Urinary bladder (tissue), 4 donors: ENCODE results near the gene UBASH3B. TPM values are rescaled to one million over a fixed set of nuclear protein-coding genes. Genes with fewer than 3 reads are reported as not detected.

ENCODE experiments used
- DNase-seq: peaks from one replicate; pipeline ENCODE4 v3.0.0-alpha.2; 2015; ENCODE audit errors: extremely low spot score
- H3K27ac ChIP-seq: one replicate; pipeline ENCODE4 v1.5.1; 2013; ENCODE audit warnings: low read depth, mild to moderate bottlenecking, moderate library complexity
- H3K36me3 ChIP-seq: one replicate; pipeline ENCODE4 v1.6.1; 2013; ENCODE audit warnings: mild to moderate bottlenecking, moderate library complexity; ENCODE audit not compliant: insufficient read depth
- H3K4me1 ChIP-seq: one replicate; pipeline ENCODE4 v1.6.1; 2013; ENCODE audit warnings: mild to moderate bottlenecking, moderate library complexity; ENCODE audit not compliant: insufficient read depth
- H3K4me3 ChIP-seq: one replicate; pipeline ENCODE4 v1.5.1; 2013; ENCODE audit warnings: low read depth, low read length
- WGBS: extraction: QIAGEN DNeasy Blood & Tissue Kit; methylation state at CpG from one replicate; pipeline ENCODE4 v1.1.7; 2013; 5-methylcytosine and 5-hydroxymethylcytosine counted together
- polyA plus RNA-seq: library from polyadenylated mRNA; stranded (reverse); fragments of 200-250 nt; gene quantifications from one replicate; pipeline ENCODE4 v1.2.3, GENCODE V29; 2013
- total RNA-seq: library from RNA; depleted of rRNA; stranded (reverse); fragments of >200 nt; gene quantifications from one replicate; pipeline ENCODE4 v1.2.3, GENCODE V29; 2014
- donor health status: healthy with polysubstance abuse.
- donor health status: healthy.

UBASH3B gene
- total and polyA plus RNA-seq, 2 donors = 1.6 to 11.4 TPM

GRCh38 chr11:122632181-122632824, 23.2 kb upstream of the UBASH3B start:
- Histone ChIP-seq H3K36me3 (no peaks in the 10 kb centered on the region), H3K4me3 (no peak overlapping the region), H3K27ac (no peak overlapping the region), H3K4me1 (no peaks in the 10 kb centered on the region)
- 53% methylated on average over 11 of the region's 11 CpGs for WGBS
- no peak for DNase-seq

GRCh38 chr11:122633219-122633829, 22.2 kb upstream of the UBASH3B start:
- DNase-seq = no peak
- Histone ChIP-seq H3K27ac (no peak overlapping the region), H3K4me3 (no peak overlapping the region), H3K4me1 (no peaks in the 10 kb centered on the region), H3K36me3 (no peaks in the 10 kb centered on the region)
- WGBS = 63% methylated on average over 8 of the region's 8 CpGs

- no peak for DNase-seq
Measured at GRCh38 chr11:122634501-122634900, 21.0 kb upstream of the UBASH3B start.

GRCh38 chr11:122637541-122637940, 18.0 kb upstream of the UBASH3B start:
- 65% methylated on average over 6 of the region's 6 CpGs for WGBS

More at GRCh38 chr11:122634501-122634900, 21.0 kb upstream of the UBASH3B start:
- WGBS = 48% methylated on average over 8 of the region's 8 CpGs
- Histone ChIP-seq H3K36me3 (no peaks in the 10 kb centered on the region), H3K27ac (no peak overlapping the region), H3K4me3 (no peak overlapping the region), H3K4me1 (no peaks in the 10 kb centered on the region)

GRCh38 chr11:122642472-122642922, 13.0 kb upstream of the UBASH3B start:
- no peaks in the 10 kb centered on the region for H3K36me3 ChIP-seq
- 36% methylated on average over 4 of the region's 4 CpGs for WGBS
- H3K27ac ChIP-seq = no peak overlapping the region
- DNase-seq = no peak
- no peaks in the 10 kb centered on the region for H3K4me1 ChIP-seq
- no peak overlapping the region for H3K4me3 ChIP-seq

More at GRCh38 chr11:122637541-122637940, 18.0 kb upstream of the UBASH3B start:
- Histone ChIP-seq H3K27ac (no peak overlapping the region), H3K4me3 (no peak overlapping the region), H3K4me1 (no peaks in the 10 kb centered on the region), H3K36me3 (no peaks in the 10 kb centered on the region)
- DNase-seq = no peak

- DNase-seq = no peak
- H3K4me1 ChIP-seq = no peaks in the 10 kb centered on the region
- 57% methylated on average over 6 of the region's 6 CpGs for WGBS
- no peak overlapping the region for H3K27ac ChIP-seq
- H3K36me3 ChIP-seq = no peaks in the 10 kb centered on the region
- H3K4me3 ChIP-seq = no peak overlapping the region
Measured at GRCh38 chr11:122642971-122643370, 12.6 kb upstream of the UBASH3B start.

GRCh38 chr11:122645847-122646246, 9.7 kb upstream of the UBASH3B start:
- DNase-seq = no peak
- WGBS = 97% methylated on average over 5 of the region's 5 CpGs

GRCh38 chr11:122646549-122647340, 8.8 kb upstream of the UBASH3B start:
- Histone ChIP-seq H3K4me3 (no peak overlapping the region), H3K36me3 (no peaks in the 10 kb centered on the region), H3K27ac (no peak overlapping the region), H3K4me1 (no peaks in the 10 kb centered on the region)
- 81% methylated on average over 6 of the region's 6 CpGs for WGBS
- DNase-seq = no peak

More at GRCh38 chr11:122645847-122646246, 9.7 kb upstream of the UBASH3B start:
- Histone ChIP-seq H3K27ac (no peak overlapping the region), H3K36me3 (no peaks in the 10 kb centered on the region), H3K4me3 (no peak overlapping the region), H3K4me1 (no peaks in the 10 kb centered on the region)

GRCh38 chr11:122647736-122648275, 7.7 kb upstream of the UBASH3B start:
- no peak for DNase-seq
- no peak overlapping the region for H3K4me3 ChIP-seq
- no peaks in the 10 kb centered on the region for H3K36me3 ChIP-seq

GRCh38 chr11:122649116-122649515, 6.4 kb upstream of the UBASH3B start:
- H3K36me3 ChIP-seq = no peaks in the 10 kb centered on the region
- DNase-seq = no peak
- WGBS = 86% methylated on average over 3 of the region's 3 CpGs

More at GRCh38 chr11:122647736-122648275, 7.7 kb upstream of the UBASH3B start:
- Histone ChIP-seq H3K4me1 (no peaks in the 10 kb centered on the region), H3K27ac (no peak overlapping the region)

GRCh38 chr11:122650619-122651018, 4.9 kb upstream of the UBASH3B start:
- WGBS = 34% methylated on average over 1 of the region's 1 CpG
- H3K4me3 ChIP-seq = no peak overlapping the region
- H3K36me3 ChIP-seq = no peaks in the 10 kb centered on the region
- no peak overlapping the region for H3K27ac ChIP-seq
- peaks cover 1% of the 10 kb centered on the region for H3K4me1 ChIP-seq
- DNase-seq = no peak

More at GRCh38 chr11:122649116-122649515, 6.4 kb upstream of the UBASH3B start:
- Histone ChIP-seq H3K27ac (no peak overlapping the region), H3K4me1 (no peaks in the 10 kb centered on the region), H3K4me3 (no peak overlapping the region)

GRCh38 chr11:122652495-122652894, 3.0 kb upstream of the UBASH3B start:
- Histone ChIP-seq H3K27ac (no peak overlapping the region), H3K36me3 (no peaks in the 10 kb centered on the region), H3K4me1 (peaks cover 1% of the 10 kb centered on the region), H3K4me3 (no peak overlapping the region)
- WGBS = 84% methylated on average over 2 of the region's 2 CpGs
- no peak for DNase-seq

- WGBS = 63% methylated on average over 7 of the region's 7 CpGs
- no peak for DNase-seq
- H3K4me1 ChIP-seq = peaks cover 1% of the 10 kb centered on the region
- no peak overlapping the region for H3K27ac ChIP-seq
- no peaks in the 10 kb centered on the region for H3K36me3 ChIP-seq
- H3K4me3 ChIP-seq = no peak overlapping the region
Measured at GRCh38 chr11:122653916-122654585, 1.5 kb upstream of the UBASH3B start.
